Cardiac septum (tissue), 1 donor: ENCODE measurements around the gene DLX4. TPM values are rescaled to one million over a fixed set of nuclear protein-coding genes. Genes with fewer than 3 reads are reported as not detected.

Source experiments
- DNase-seq: peaks from one replicate; pipeline ENCODE4 v3.0.0-alpha.2; 2020; ENCODE audit warnings: low spot score
- intact Hi-C: fragments of 100-400 bp; cut with DNase I; formaldehyde crosslinking; loops from one replicate; pipeline ENCODE4 v1.14.0; 2022
- total RNA-seq: library from RNA; stranded (reverse); fragmentation: NEBNext Ultra II Directional; extraction: Animal tissue kit (Norgen Biotek cat#: 25700); gene quantifications from one replicate; pipeline ENCODE4 v1.2.1, GENCODE V29; 2021
- donor health status: DM: no; HTN: no; CAD: no.

Gene DLX4
- total RNA-seq, 1 donor from 2014 or later = 0.16 TPM

GRCh38 chr17:49944273-49944870 lies 24.6 kb upstream of the DLX4 start:
- intact Hi-C loops = no loop called here

GRCh38 chr17:49946208-49946607 lies 22.8 kb upstream of the DLX4 start:
- intact Hi-C loops = no loop called here
- no peak for DNase-seq

More at GRCh38 chr17:49944273-49944870, 24.6 kb upstream of the DLX4 start:
- DNase-seq = no peak

- intact Hi-C loops = no loop called here
- DNase-seq = no peak
Measured at GRCh38 chr17:49946964-49947584, 21.9 kb upstream of the DLX4 start.

- no peak for DNase-seq
- intact Hi-C loops = loop anchor here (5.0 kb wide), 1 partner anchor 43 kb away; no protein-coding TSS in a partner anchor
Measured at GRCh38 chr17:49949634-49950033, 19.4 kb upstream of the DLX4 start.

- intact Hi-C loops = loop anchor here (5.0 kb wide), 1 partner anchor 41 kb away; no protein-coding TSS in a partner anchor
- DNase-seq = no peak
Measured at GRCh38 chr17:49951362-49952082, 17.5 kb upstream of the DLX4 start.

GRCh38 chr17:49952209-49952911 lies 16.6 kb upstream of the DLX4 start:
- intact Hi-C loops = loop anchor here (5.0 kb wide), 1 partner anchor 40 kb away; no protein-coding TSS in a partner anchor
- no peak for DNase-seq

GRCh38 chr17:49952912-49953497 lies 16.0 kb upstream of the DLX4 start:
- intact Hi-C loops = loop anchor here (5.0 kb wide), 1 partner anchor 39 kb away; no protein-coding TSS in a partner anchor
- DNase-seq = no peak

DNA sequence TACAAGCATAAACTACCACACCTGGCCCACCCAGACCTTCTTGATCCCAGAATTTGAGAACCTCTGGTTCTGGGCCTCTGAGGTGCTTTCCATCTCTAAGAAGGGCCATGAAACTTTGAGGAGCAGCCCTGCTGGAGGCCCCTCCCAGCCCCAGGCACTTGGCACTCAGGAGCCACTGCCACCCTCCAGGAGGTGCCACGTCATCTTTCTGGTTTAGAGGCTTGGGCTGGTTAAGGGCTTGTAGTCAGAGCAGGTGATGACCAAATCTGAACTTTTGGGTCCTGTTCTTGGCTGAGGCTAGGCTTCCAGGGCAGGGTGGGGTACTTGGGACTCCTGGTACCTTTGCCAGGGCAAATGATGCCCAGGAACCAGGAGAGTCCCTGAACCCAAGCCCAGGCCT lies 13.8 kb upstream of the DLX4 start:
- DNase-seq = no peak
- intact Hi-C loops = no loop called here

GRCh38 chr17:49956780-49957179 lies 12.2 kb upstream of the DLX4 start:
- no peak for DNase-seq
- intact Hi-C loops = no loop called here

GRCh38 chr17:49957350-49957749 lies 11.6 kb upstream of the DLX4 start:
- DNase-seq = no peak
- intact Hi-C loops = no loop called here

DNA sequence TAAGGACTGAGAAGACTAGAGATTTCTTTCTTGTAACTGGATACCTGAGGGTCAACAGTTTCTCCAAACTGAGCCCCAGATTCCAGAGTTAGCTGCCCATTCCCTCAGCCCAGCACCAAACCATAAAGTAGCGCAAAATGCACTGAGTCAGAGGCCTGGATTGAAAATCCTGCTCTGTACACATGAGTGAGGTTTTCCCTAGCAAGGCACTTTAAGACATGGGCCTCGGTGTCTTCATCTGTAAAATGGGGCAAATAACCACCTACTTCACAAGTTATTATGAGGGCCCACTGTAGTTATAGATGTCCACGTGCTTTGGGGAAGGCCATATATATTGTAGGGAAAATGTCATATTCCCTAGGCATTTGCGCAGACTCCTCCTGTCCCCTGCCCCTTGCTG lies 10.3 kb upstream of the DLX4 start:
- DNase-seq = no peak
- intact Hi-C loops = no loop called here

- intact Hi-C loops = no loop called here
- no peak for DNase-seq
Measured at GRCh38 chr17:49959183-49959935, 9.6 kb upstream of the DLX4 start.

DNA sequence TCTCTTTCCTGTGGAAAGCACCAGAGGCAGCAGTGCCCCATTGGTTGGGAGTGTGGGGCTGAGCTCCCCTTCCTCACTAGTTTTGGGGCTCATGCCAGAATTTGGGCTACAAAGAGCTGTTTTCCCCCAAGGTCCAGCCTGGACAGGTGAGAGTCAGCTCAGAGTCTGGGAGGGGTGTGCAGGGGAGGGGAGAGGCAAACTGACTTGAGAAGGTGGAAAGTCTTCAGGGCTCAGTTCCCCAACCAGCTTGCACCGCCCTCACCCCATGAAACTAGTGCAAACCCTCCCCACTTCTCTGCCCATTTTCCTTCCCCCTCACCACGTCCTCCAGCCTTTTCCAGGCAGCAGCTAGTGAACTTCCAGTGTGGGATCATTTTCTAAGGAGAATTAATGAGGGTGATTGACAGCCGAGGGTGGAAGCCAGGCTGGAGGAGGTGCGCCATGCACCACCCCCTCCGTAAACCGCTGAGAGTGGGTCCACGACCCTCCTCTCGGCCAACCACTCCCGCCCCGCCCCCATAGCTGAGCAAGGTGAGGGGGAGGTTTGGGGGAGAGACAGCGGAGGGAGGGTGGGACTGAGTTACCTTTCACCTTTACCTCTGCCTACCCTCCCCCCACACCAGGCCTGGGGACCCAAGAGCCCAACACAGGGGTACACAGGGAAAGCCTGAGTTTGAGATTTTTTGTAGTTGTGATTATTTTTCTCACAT lies 6.2 kb upstream of the DLX4 start:
- intact Hi-C loops = no loop called here
- DNase-seq = no peak

GRCh38 chr17:49963309-49963625 lies 5.7 kb upstream of the DLX4 start:
- intact Hi-C loops = no loop called here
- DNase-seq = no peak

DNA sequence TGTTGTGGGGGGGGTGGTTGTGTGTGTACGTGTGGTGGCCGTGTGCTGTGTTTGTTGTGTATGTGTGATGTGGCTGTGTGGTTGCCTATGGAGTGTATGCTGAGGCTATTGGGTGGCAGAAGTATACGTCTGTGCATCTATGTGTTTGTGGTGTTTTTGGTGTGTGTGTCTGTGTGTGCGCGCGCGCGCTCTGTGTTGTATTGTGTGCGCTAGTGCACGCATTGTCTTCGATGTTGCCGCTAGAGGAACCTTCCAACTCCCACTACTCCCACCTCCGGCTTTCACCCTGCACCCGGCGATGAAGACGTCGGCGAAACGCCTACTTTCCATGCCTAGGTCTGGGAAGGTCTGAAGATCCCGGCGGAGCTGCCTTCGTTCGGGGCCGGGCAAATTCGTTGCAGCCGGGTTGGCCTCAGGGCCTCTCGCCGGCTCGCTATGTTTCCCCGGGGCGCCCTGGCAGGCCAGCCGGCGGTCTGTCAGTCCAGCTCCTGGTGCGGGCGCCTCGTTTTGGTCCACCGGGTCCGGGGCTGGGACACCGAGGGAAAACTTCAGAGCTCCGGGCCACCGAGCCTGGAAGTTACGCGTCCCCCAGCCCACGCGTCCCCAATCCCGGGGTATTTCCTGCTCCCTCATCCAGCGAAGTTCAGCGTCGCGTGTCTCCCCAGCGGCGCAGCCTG lies 5.2 kb upstream of the DLX4 start:
- intact Hi-C loops = no loop called here
- no peak for DNase-seq

DNA sequence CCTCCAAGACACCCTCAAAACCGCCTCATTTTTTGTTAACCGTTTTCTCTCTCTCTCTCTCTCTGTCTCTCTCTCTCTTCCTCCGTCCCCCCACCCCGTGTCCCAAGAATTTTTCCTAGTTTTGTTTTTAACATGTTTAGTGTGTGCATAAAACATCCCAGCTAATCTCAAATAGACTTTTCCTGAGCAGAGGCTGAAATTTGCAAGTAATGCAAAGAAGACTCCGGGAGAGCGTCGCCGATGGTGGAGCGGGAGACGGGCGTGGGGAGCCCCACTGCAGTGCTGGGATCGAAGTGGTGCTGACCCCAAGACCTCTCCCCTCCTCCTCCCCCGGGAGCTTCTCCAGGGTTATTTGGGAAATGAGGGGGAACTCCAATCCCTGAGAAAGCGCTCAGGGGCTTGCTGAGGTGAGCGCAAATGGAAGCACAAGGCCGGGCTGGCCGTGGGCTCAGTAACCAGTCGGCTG lies 4.7 kb upstream of the DLX4 start:
- intact Hi-C loops = no loop called here
- DNase-seq = no peak

- DNase-seq = no peak
Measured at GRCh38 chr17:49964769-49965523, 4.0 kb upstream of the DLX4 start.

More at GRCh38 chr17:49964769-49965523, 4.0 kb upstream of the DLX4 start:
- intact Hi-C loops = no loop called here
